Diencephalon (tissue), 1 donor: Measurements from ENCODE around the gene SERP1. TPM values are rescaled to one million over a fixed set of nuclear protein-coding genes. Genes with fewer than 3 reads are reported as not detected.

Experiments
- total RNA-seq: library from RNA; depleted of rRNA; stranded (reverse); fragments of >200 nt; gene quantifications from one replicate; pipeline ENCODE4 v1.2.3, GENCODE V29; 2014

The SERP1 gene
- total RNA-seq: 84.4 TPM

GRCh38 chr3:150546226-150547044 is at the start of gene SERP1, which contains the start of gene EIF2A:
SERP1 (minus strand) TSS chr3:150546496; CDS start chr3:150546135, 361 bp downstream.
EIF2A (plus strand) TSS chr3:150546787; CDS start chr3:150546803, 16 bp downstream.

Other genes with a start within 250 kb of the SERP1 start
- 25.8 TPM for gene TSC22D2, start 138.2 kb downstream of the SERP1 start, total RNA-seq
- 119 TPM for gene EIF2A, start 291 bp upstream of the SERP1 start, total RNA-seq
- 144 TPM for gene SELENOT, start 56.8 kb upstream of the SERP1 start, total RNA-seq
- 0.46 TPM for gene ERICH6, start 157.4 kb upstream of the SERP1 start, total RNA-seq
- gene SIAH2, start 216.7 kb upstream of the SERP1 start, total RNA-seq: 25.4 TPM